MCF 10A (cell line): ENCODE measurements around the gene PCDHB16. TPM values are rescaled to one million over a fixed set of nuclear protein-coding genes. Genes with fewer than 3 reads are reported as not detected.
"Not testable (repeated sequence)": the region's sequence is repeated elsewhere in the genome, so short reads cannot be mapped to it uniquely, and the experiment has no call there.

ENCODE experiments used
- BruUV-seq: library from RNA; stranded (reverse); fragments of 400-500 nt; replicated peaks from 2 replicates; lab custom pipeline; 2021; lab: Mats Ljungman, UMichigan
- CTCF ChIA-PET: fragments of 300-600 bp; sonication (Branson Sonifier 250); formaldehyde crosslinking; extraction: SDS; loops from one replicate; lab custom pipeline; 2021; ENCODE audit warnings: antibody characterized with exemption, inconsistent platforms; lab: Yijun Ruan, JAX
- POLR2A ChIA-PET: fragments of 300-600, 350-650 bp; sonication (Branson Sonifier 250); formaldehyde crosslinking; extraction: SDS; loops from one replicate; lab custom pipeline; 2020; ENCODE audit warnings: antibody characterized with exemption, inconsistent platforms; lab: Yijun Ruan, JAX
- DNase-seq: peaks from one replicate; pipeline ENCODE4 v3.0.0-alpha.2; 2018; ENCODE audit not compliant: unreplicated experiment
- H3K27ac Mint-ChIP-seq: one replicate; pipeline ENCODE4 v1.8.0; 2022; ENCODE audit warnings: mild to moderate bottlenecking, low read depth, mixed read lengths; ENCODE audit not compliant: unreplicated experiment
- H3K27me3 Mint-ChIP-seq: one replicate; pipeline ENCODE4 v1.8.0; 2022; ENCODE audit warnings: mixed read lengths; ENCODE audit not compliant: insufficient read depth, unreplicated experiment
- H3K36me3 Mint-ChIP-seq: one replicate; pipeline ENCODE4 v1.8.0; 2022; ENCODE audit warnings: mild to moderate bottlenecking, moderate library complexity, mixed read lengths; ENCODE audit not compliant: insufficient read depth, unreplicated experiment
- H3K4me1 Mint-ChIP-seq: one replicate; pipeline ENCODE4 v1.8.0; 2022; ENCODE audit warnings: mixed read lengths; ENCODE audit not compliant: insufficient read depth, unreplicated experiment
- H3K4me3 Mint-ChIP-seq: one replicate; pipeline ENCODE4 v1.8.0; 2022; ENCODE audit warnings: mild to moderate bottlenecking, moderate library complexity, mixed read lengths; ENCODE audit not compliant: unreplicated experiment
- H3K9me3 Mint-ChIP-seq: one replicate; pipeline ENCODE4 v1.8.0; 2022; ENCODE audit warnings: mixed read lengths; ENCODE audit not compliant: unreplicated experiment
- intact Hi-C: fragments of 100-400 bp; cut with micrococcal nuclease; formaldehyde crosslinking; loops from 2 replicates; pipeline ENCODE4 v1.14.1; 2022
- total RNA-seq: library from RNA; stranded (reverse); gene quantifications from 2 replicates; pipeline ENCODE4 v1.2.3, GENCODE V29; 2022
- TF ChIP-seq, protein P1 (sequence below): fragments of 200-600 bp; IDR thresholded peaks from one replicate; pipeline ENCODE4 v1.8.0; 2022; ENCODE audit warnings: antibody characterized with exemption, mild to moderate bottlenecking; ENCODE audit not compliant: unreplicated experiment

PCDHB16 gene
- total RNA-seq, 1 experiment from 2014 or later: 1.8 TPM

DNA sequence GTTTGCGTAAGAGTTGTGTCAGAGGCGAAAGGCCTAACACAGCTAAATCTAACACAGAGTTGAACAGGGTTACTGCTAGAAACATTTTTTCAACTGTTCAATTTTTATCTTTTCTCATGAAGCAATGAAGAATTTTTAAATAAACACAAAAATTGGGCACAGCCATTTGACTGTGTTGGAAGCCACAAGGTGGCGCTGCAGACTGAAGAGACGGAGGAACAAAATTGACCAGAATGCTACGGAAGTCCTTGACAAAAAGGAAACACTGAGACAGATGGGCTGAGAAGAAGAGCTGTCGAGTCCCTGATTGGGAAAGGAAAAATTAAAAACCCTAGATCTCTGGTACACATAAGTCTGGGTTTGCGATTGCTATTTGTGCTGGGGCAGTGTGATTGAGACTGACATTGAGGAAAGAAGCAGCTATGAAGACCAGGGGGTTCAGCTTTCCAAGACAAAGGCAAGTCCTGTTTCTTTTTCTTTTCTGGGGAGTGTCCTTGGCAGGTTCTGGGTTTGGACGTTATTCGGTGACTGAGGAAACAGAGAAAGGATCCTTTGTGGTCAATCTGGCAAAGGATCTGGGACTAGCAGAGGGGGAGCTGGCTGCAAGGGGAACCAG lies 4.8 kb downstream of the PCDHB16 start, which contains the start of gene PCDHB9:
TSS of gene PCDHB9 (plus strand) at position 265 of the 616 bp plus-strand sequence. CDS start at position 423, 158 bp downstream.
- intact Hi-C loops: no loop called here
- Mint-ChIP-seq H3K36me3 (peaks cover 18% of the 10 kb centered on the region), H3K4me1 (peaks cover 7% of the 10 kb centered on the region), H3K4me3 (peak within 1 kb of the TSS; percentile 73), H3K27ac (peak within 1 kb of the TSS; percentile 73), H3K9me3 (peaks cover 41% of the 10 kb centered on the region), H3K27me3 (no peaks in the 10 kb centered on the region)
- ChIA-PET CTCF (interaction anchor here (0.6 to 1.5 kb wide), 18 partner anchors 9 to 380 kb away, joined by 3 to 7 read pairs (median 4); partner anchors contain the start of genes PCDHB14, PCDHB8 and PCDHGA12), POLR2A (interaction anchor here (0.6 to 1.3 kb wide), 3 partner anchors 320 to 446 kb away, joined by 3 to 4 read pairs (median 3); no protein-coding TSS in a partner anchor)
- TF ChIP-seq, protein P1, sequence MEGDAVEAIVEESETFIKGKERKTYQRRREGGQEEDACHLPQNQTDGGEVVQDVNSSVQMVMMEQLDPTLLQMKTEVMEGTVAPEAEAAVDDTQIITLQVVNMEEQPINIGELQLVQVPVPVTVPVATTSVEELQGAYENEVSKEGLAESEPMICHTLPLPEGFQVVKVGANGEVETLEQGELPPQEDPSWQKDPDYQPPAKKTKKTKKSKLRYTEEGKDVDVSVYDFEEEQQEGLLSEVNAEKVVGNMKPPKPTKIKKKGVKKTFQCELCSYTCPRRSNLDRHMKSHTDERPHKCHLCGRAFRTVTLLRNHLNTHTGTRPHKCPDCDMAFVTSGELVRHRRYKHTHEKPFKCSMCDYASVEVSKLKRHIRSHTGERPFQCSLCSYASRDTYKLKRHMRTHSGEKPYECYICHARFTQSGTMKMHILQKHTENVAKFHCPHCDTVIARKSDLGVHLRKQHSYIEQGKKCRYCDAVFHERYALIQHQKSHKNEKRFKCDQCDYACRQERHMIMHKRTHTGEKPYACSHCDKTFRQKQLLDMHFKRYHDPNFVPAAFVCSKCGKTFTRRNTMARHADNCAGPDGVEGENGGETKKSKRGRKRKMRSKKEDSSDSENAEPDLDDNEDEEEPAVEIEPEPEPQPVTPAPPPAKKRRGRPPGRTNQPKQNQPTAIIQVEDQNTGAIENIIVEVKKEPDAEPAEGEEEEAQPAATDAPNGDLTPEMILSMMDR: peak; percentile 41
- TSS peak; percentile 14 for BruUV-seq
- peak; percentile 33 for DNase-seq

DNA sequence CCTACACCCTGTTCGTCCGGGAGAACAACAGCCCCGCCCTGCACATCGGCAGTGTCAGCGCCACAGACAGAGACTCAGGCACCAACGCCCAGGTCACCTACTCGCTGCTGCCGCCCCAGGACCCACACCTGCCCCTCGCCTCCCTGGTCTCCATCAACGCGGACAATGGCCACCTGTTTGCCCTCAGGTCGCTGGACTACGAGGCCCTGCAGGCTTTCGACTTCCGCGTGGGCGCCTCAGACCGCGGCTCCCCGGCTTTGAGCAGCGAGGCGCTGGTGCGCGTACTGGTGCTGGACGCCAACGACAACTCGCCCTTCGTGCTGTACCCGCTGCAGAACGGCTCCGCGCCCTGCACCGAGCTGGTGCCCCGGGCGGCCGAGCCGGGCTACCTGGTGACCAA lies 6.5 kb downstream of the PCDHB16 start:
- H3K4me3 Mint-ChIP-seq, BruUV-seq, H3K27me3 Mint-ChIP-seq, CTCF ChIA-PET, H3K27ac Mint-ChIP-seq, POLR2A ChIA-PET, intact Hi-C loops, DNase-seq: not testable (repeated sequence)
- Mint-ChIP-seq H3K9me3 (peaks cover 50% of the 10 kb centered on the region), H3K36me3 (peaks cover 19% of the 10 kb centered on the region), H3K4me1 (peaks cover 12% of the 10 kb centered on the region)

DNA sequence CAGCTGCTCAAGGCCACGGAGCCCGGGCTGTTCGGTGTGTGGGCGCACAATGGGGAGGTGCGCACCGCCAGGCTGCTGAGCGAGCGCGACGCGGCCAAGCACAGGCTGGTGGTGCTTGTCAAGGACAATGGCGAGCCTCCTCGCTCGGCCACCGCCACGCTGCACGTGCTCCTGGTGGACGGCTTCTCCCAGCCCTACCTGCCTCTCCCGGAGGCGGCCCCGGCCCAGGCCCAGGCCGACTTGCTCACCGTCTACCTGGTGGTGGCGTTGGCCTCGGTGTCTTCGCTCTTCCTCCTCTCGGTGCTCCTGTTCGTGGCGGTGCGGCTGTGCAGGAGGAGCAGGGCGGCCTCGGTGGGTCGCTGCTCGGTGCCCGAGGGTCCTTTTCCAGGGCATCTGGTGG lies 6.9 kb downstream of the PCDHB16 start:
- BruUV-seq, H3K27ac Mint-ChIP-seq, H3K4me3 Mint-ChIP-seq, DNase-seq, H3K27me3 Mint-ChIP-seq, intact Hi-C loops, POLR2A ChIA-PET, CTCF ChIA-PET: not testable (repeated sequence)
- Mint-ChIP-seq H3K36me3 (peaks cover 18% of the 10 kb centered on the region), H3K9me3 (peaks cover 50% of the 10 kb centered on the region), H3K4me1 (peaks cover 12% of the 10 kb centered on the region)

DNA sequence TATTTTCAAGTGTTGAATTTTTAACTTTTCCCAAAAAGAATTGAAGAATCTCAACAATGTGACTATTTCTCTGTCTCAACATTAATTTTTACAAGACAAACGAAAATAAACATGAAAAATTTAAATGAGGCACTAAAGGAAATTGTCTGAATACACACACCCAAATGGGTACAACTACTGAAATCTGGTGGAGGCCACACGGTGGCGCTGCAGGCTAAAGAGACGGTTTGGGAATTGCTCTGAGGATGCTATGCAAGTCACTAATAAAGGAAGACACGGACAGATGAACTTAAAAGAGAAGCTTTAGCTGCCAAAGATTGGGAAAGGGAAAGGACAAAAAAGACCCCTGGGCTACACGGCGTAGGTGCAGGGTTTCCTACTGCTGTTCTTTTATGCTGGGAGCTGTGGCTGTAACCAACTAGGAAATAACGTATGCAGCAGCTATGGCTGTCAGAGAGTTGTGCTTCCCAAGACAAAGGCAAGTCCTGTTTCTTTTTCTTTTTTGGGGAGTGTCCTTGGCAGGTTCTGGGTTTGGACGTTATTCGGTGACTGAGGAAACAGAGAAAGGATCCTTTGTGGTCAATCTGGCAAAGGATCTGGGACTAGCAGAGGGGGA lies 10.0 kb downstream of the PCDHB16 start, which contains the start of gene PCDHB10:
TSS of gene PCDHB10 (plus strand) at position 244 of the 616 bp plus-strand sequence. CDS start at position 444, 200 bp downstream.
- peaks cover 17% of the 10 kb centered on the region for H3K36me3 Mint-ChIP-seq
- H3K9me3 Mint-ChIP-seq: peaks cover 44% of the 10 kb centered on the region
- BruUV-seq: no TSS peak
- H3K27ac Mint-ChIP-seq: no peak within 1 kb of the TSS
- ChIA-PET CTCF (interaction anchor here (0.6 to 2.5 kb wide), 38 partner anchors 10 to 1940 kb away, joined by 3 to 26 read pairs (median 4); partner anchors contain the start of genes PCDHB13, PCDHB14, PCDHB16 and PCDHB4), POLR2A (interaction anchor here (1.0 to 3.3 kb wide), 4 partner anchors 31 to 372 kb away, joined by 4 to 15 read pairs (median 6); partner anchors contain the start of genes PCDHB14 and TAF7)
- peak within 1 kb of the TSS; percentile 81 for H3K4me3 Mint-ChIP-seq
- TF ChIP-seq, protein P1: peak; percentile 76
- H3K4me1 Mint-ChIP-seq: peaks cover 7% of the 10 kb centered on the region
- intact Hi-C loops: loop anchor here (1.0 kb wide), 1 partner anchor 369 kb away; no protein-coding TSS in a partner anchor
- DNase-seq: peak; percentile 60
- H3K27me3 Mint-ChIP-seq: no peaks in the 10 kb centered on the region

DNA sequence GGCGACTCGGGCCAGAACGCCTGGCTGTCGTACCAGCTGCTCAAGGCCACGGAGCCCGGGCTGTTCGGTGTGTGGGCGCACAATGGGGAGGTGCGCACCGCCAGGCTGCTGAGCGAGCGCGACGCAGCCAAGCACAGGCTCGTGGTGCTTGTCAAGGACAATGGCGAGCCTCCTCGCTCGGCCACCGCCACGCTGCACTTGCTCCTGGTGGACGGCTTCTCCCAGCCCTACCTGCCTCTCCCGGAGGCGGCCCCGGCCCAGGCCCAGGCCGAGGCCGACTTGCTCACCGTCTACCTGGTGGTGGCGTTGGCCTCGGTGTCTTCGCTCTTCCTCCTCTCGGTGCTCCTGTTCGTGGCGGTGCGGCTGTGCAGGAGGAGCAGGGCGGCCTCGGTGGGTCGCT lies 12.1 kb downstream of the PCDHB16 start:
- POLR2A ChIA-PET: not testable (repeated sequence)

More for the DNA sequence above, 12.1 kb downstream of the PCDHB16 start:
- H3K4me3 Mint-ChIP-seq, DNase-seq, H3K27ac Mint-ChIP-seq, intact Hi-C loops, H3K4me1 Mint-ChIP-seq, BruUV-seq, H3K27me3 Mint-ChIP-seq: not testable (repeated sequence)
- Mint-ChIP-seq H3K36me3 (peaks cover 17% of the 10 kb centered on the region), H3K9me3 (peaks cover 57% of the 10 kb centered on the region)
- CTCF ChIA-PET: interaction anchor here (1.4 kb wide), 1 partner anchor 370 kb away, joined by 3 read pairs; no protein-coding TSS in a partner anchor
